K562 treated with DMSO at 1 percent for 12 hours (cell line): ENCODE data around the gene QRFP. TPM values are rescaled to one million over a fixed set of nuclear protein-coding genes. Genes with fewer than 3 reads are reported as not detected.

ENCODE experiments used
- total RNA-seq: library from RNA; unstranded; fragments of 300-600 nt; gene quantifications from 2 replicates; pipeline ENCODE4 v1.2.3, GENCODE V29; 2022; ENCODE audit not compliant: insufficient read depth

QRFP gene
- 1.2 TPM in 1 of 2 replicates, not detected in the other for total RNA-seq

GRCh38 chr9:130896233-130897014, at the start of gene QRFP:
Gene QRFP (minus strand): TSS chr9:130896812. CDS start chr9:130893838, 2,974 bp downstream.

GRCh38 chr9:130938652-130939404, 42.2 kb upstream of the QRFP start, which contains the start of gene FIBCD1:
Gene FIBCD1 (minus strand): TSS chr9:130939247. CDS start chr9:130938607, 640 bp downstream.

Other genes with a start within 250 kb of the QRFP start
- not detected in 2 replicates for gene PRDM12, start 232.2 kb downstream of the QRFP start, total RNA-seq
- gene EXOSC2, start 203.0 kb downstream of the QRFP start, total RNA-seq: 20.2 and 30.9 TPM in 2 replicates
- gene ABL1, start 61.6 kb downstream of the QRFP start, total RNA-seq: 49.8 and 135 TPM in 2 replicates
- gene FIBCD1, start 42.4 kb upstream of the QRFP start, total RNA-seq: not detected in 2 replicates
- gene LAMC3, start 112.4 kb upstream of the QRFP start, total RNA-seq: not detected in 2 replicates
- gene AIF1L, start 199.7 kb upstream of the QRFP start, total RNA-seq: 0.69 and 0.95 TPM in 2 replicates
- gene NUP214, start 228.8 kb upstream of the QRFP start, total RNA-seq: 59.2 and 201 TPM in 2 replicates